ENCODE measurements around the gene BTBD6. TPM values are rescaled to one million over a fixed set of nuclear protein-coding genes. Genes with fewer than 3 reads are reported as not detected.

BTBD6 gene
- total and polyA plus RNA-seq, 12 donors, result 28.1 to 58.2 (median 32.7) TPM

DNA sequence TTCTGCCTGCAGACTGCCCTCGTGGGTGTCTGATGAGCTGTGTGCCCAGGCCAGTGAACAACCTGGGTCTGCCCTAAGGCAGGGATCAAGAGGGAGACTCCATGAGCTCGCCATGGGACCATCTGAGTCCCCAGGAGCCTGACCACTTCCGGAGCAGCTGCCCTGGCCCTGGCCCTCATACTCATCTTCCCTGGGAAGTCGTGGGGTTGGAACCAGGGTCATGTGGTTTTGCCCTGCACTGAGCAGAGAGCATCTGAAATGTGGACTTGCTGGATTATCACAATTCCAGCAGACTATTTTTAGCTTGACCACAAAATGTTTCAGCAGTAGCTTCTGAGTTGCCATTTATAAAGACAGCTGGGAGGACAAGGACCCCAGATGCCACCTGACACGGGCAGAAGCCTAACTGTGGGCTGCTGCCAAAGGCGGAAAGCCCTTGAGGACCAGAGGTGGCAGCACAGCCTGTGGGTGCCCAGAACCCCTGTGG lies 6.7 kb downstream of the BTBD6 start:
- intact Hi-C loops (cut with DNase I), result no loop called here
- 36 to 53% methylated on average over 6 of the region's 6 CpGs for WGBS, 2 donors
- H3K36me3 ChIP-seq, result peaks cover 0 to 62% (median 6%) of the 10 kb centered on the region in 9 donors
- TF ChIP-seq, protein P1, sequence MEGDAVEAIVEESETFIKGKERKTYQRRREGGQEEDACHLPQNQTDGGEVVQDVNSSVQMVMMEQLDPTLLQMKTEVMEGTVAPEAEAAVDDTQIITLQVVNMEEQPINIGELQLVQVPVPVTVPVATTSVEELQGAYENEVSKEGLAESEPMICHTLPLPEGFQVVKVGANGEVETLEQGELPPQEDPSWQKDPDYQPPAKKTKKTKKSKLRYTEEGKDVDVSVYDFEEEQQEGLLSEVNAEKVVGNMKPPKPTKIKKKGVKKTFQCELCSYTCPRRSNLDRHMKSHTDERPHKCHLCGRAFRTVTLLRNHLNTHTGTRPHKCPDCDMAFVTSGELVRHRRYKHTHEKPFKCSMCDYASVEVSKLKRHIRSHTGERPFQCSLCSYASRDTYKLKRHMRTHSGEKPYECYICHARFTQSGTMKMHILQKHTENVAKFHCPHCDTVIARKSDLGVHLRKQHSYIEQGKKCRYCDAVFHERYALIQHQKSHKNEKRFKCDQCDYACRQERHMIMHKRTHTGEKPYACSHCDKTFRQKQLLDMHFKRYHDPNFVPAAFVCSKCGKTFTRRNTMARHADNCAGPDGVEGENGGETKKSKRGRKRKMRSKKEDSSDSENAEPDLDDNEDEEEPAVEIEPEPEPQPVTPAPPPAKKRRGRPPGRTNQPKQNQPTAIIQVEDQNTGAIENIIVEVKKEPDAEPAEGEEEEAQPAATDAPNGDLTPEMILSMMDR (IDR thresholded peaks at IDR 0.05), result peak in 3 of 9 donors; percentile 20 to 27 (median 24)
- peak in 7 of 8 donors; percentile 31 to 84 (median 62) for ATAC-seq
- no peak overlapping the region for H3K4me3 ChIP-seq
- H3K9me3 ChIP-seq, result no peaks in the 10 kb centered on the region
- H3K4me1 ChIP-seq, result peaks cover 0 to 27% (median 15%) of the 10 kb centered on the region in 9 donors
- DNase-seq, result no peak
- H3K27me3 ChIP-seq, result no peaks in the 10 kb centered on the region
- H3K27ac ChIP-seq, result peak overlapping the region in 8 of 10 donors; percentile 12 to 81 (median 60)

DNA sequence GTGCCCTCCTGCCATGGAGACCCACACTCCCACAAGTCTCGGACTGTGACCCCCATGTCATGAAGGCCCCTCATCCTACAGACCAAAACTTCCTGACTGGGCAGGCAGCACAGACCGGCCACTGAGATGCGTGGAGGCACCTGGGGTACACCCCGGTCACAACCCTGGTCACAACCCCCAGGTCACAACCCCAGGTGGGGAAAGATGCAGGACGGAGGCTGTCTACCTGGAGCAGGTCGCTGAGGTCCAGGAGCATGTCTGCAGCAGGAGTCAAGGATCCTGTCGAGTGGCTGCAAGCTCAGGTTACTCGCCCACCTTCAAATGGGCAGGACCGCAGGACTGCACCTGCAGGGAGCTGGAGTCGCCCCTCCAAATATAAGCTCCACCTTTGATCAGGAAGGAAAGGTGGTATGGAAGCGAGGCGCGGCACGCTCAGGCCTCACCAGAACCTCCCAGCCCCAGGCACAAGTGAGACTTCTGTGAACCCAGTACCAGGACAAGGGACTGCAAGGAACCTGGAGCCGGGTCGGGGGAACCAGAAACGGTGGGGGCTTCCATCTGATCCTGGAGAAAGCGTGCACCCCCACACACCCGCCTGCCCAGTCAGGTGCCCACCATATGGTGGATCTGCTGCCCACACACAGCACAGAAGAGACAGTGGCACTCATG lies 8.1 kb downstream of the BTBD6 start:
- 96 to 97% methylated on average over 19 of the region's 19 CpGs for WGBS, 2 donors
- H3K36me3 ChIP-seq, result peaks cover 0 to 62% (median 0%) of the 10 kb centered on the region in 9 donors
- no peaks in the 10 kb centered on the region for H3K9me3 ChIP-seq
- no peak overlapping the region for H3K27ac ChIP-seq
- DNase-seq (no peak), ATAC-seq (no peak)
- H3K4me1 ChIP-seq, result peaks cover 0 to 28% (median 14%) of the 10 kb centered on the region in 9 donors
- intact Hi-C loops (cut with DNase I), result no loop called here
- H3K27me3 ChIP-seq, result no peaks in the 10 kb centered on the region
- TF ChIP-seq, protein P1 (IDR thresholded peaks at IDR 0.05), result no peak
- H3K4me3 ChIP-seq, result no peak overlapping the region

DNA sequence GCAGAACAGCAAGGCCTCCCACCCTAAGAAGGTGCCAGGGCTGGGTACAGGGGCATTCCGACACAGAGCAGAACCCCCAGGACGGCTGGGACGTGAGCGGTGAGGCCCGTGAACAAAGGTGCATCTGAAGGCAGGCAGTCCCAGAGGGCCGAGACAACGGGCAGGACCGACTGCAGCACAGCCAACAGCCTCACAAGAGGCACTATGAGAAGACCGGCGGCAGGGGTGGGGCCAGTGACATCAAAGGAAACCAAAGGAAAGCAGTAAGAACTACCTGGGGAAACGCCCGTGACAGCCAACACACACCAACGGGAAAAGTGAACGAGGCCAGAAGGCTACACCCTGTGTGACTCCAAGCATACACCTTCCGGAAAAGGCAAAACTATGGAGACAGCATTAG lies 9.1 kb downstream of the BTBD6 start:
- intact Hi-C loops (cut with DNase I), result no loop called here
- WGBS, 2 donors, result 88 to 93% methylated on average over 15 of the region's 15 CpGs
- DNase-seq (no peak), ATAC-seq (no peak)
- Histone ChIP-seq H3K4me1 (peaks cover 3 to 36% (median 14%) of the 10 kb centered on the region in 9 donors), H3K4me3 (no peak overlapping the region), H3K27me3 (no peaks in the 10 kb centered on the region), H3K36me3 (peaks cover 0 to 58% (median 0%) of the 10 kb centered on the region in 9 donors), H3K9me3 (no peaks in the 10 kb centered on the region), H3K27ac (no peak overlapping the region)
- TF ChIP-seq, protein P1 (IDR thresholded peaks at IDR 0.05), result no peak

DNA sequence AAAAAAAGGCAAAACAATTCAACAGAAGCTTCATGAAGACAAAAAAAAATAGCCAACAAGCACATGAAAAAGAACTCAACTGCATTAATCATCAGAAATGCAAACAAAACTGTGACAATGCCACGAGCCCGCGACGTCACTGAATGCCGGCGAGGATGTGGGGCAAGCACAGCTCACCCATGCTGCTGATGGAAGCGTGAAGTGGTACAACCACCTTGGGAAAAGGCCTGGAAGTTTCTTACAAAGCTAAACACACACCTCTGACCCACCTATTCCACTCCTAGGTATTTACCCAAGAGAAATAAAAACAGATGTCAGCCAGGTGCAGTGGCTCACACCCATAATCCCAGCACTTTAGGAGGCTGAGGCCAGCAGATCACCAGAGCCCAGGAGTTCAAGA lies 10.5 kb downstream of the BTBD6 start:
- Histone ChIP-seq H3K4me1 (peaks cover 3 to 36% (median 14%) of the 10 kb centered on the region in 9 donors), H3K36me3 (peaks cover 0 to 53% (median 4%) of the 10 kb centered on the region in 9 donors), H3K27me3 (no peaks in the 10 kb centered on the region), H3K27ac (no peak overlapping the region), H3K4me3 (no peak overlapping the region), H3K9me3 (no peaks in the 10 kb centered on the region)
- TF ChIP-seq, protein P1 (IDR thresholded peaks at IDR 0.05), result no peak
- ATAC-seq (no peak), DNase-seq (no peak)
- intact Hi-C loops (cut with DNase I), result no loop called here
- WGBS, 2 donors, result 95 to 97% methylated on average over 7 of the region's 7 CpGs
